DMS114 treated with DMSO at 0.1 percent for 48 hours (cell line): Measurements from ENCODE around the gene ZNF862.

Source experiments
- DNase-seq: peaks from one replicate; lab custom pipeline; 2025; ENCODE audit not compliant: unreplicated experiment; lab: John Stamatoyannopoulos, UW

The ZNF862 gene

GRCh38 chr7:149865437-149865836 is 27.3 kb downstream of the ZNF862 start:
- peak; percentile 3 for DNase-seq

- DNase-seq, result no peak
Observed at GRCh38 chr7:149866139-149866778, 28.1 kb downstream of the ZNF862 start.

GRCh38 chr7:149866779-149867447 is 28.7 kb downstream of the ZNF862 start:
- DNase-seq, result no peak

GRCh38 chr7:149867762-149868622 is 29.8 kb downstream of the ZNF862 start:
- no peak for DNase-seq

GRCh38 chr7:149868623-149869290 is 30.6 kb downstream of the ZNF862 start:
- no peak for DNase-seq

- DNase-seq, result no peak
Observed at GRCh38 chr7:149869291-149869650, 31.1 kb downstream of the ZNF862 start.

GRCh38 chr7:149869867-149870266 is 31.7 kb downstream of the ZNF862 start:
- no peak for DNase-seq

GRCh38 chr7:149870274-149870673 is 32.1 kb downstream of the ZNF862 start:
- no peak for DNase-seq

GRCh38 chr7:149870701-149871483 is 32.7 kb downstream of the ZNF862 start:
- no peak for DNase-seq

- no peak for DNase-seq
Observed at GRCh38 chr7:149871576-149871975, 33.4 kb downstream of the ZNF862 start.

- DNase-seq, result peak; percentile 72
Observed at GRCh38 chr7:149872419-149873073, 34.4 kb downstream of the ZNF862 start.

GRCh38 chr7:149873074-149873969 is 35.1 kb downstream of the ZNF862 start, which contains the start of gene ATP6V0E2:
Gene ATP6V0E2, plus strand, starts transcription at chr7:149873969. Its CDS starts 97 bp downstream, at chr7:149874066.
- peak; percentile 84 for DNase-seq

- no peak for DNase-seq
Observed at GRCh38 chr7:149873970-149874643, 35.9 kb downstream of the ZNF862 start.

- no peak for DNase-seq
Observed at GRCh38 chr7:149874644-149875028, 36.5 kb downstream of the ZNF862 start.

- DNase-seq, result no peak
Observed at GRCh38 chr7:149875396-149875795, 37.2 kb downstream of the ZNF862 start.

GRCh38 chr7:149877890-149878522 is 39.8 kb downstream of the ZNF862 start:
- no peak for DNase-seq

GRCh38 chr7:149878523-149878921 is 40.3 kb downstream of the ZNF862 start:
- no peak for DNase-seq

- no peak for DNase-seq
Observed at GRCh38 chr7:149879271-149879743, 41.1 kb downstream of the ZNF862 start.
